WTC11 (cell line): ENCODE results near the gene ZCCHC4. TPM values are rescaled to one million over a fixed set of nuclear protein-coding genes. Genes with fewer than 3 reads are reported as not detected.

ENCODE experiments used
- ATAC-seq: fragments of 200-7000 bp; cut with Tn5 transposase; 2 replicates; pipeline ENCODE4 v1.10.0; 2021; ENCODE audit warnings: mild to moderate bottlenecking, moderate library complexity
- CTCF ChIA-PET: fragments of 300-600 bp; sonication (Branson Sonifier 250); formaldehyde crosslinking; loops from one replicate; lab custom pipeline; 2021; ENCODE audit warnings: antibody characterized with exemption; lab: Charles Lee
- POLR2A ChIA-PET: fragments of 350-600 bp; sonication (Branson Sonifier 250); formaldehyde crosslinking; loops from one replicate; lab custom pipeline; 2021; ENCODE audit warnings: antibody characterized with exemption; lab: Charles Lee
- DNase-seq: peaks from one replicate; pipeline ENCODE4 v3.0.0; 2021; ENCODE audit warnings: low spot score
- H3K27ac Mint-ChIP-seq: 2 replicates; pipeline ENCODE4 v1.8.0; 2021; ENCODE audit warnings: mixed read lengths
- H3K27me3 Mint-ChIP-seq: 2 replicates; pipeline ENCODE4 v1.8.0; 2021; ENCODE audit warnings: low read depth, mild to moderate bottlenecking, moderate library complexity, mixed read lengths
- H3K36me3 Mint-ChIP-seq: 2 replicates; pipeline ENCODE4 v1.8.0; 2021; ENCODE audit warnings: mixed read lengths
- H3K4me1 Mint-ChIP-seq: 2 replicates; pipeline ENCODE4 v1.8.0; 2022; ENCODE audit warnings: mixed read lengths
- H3K4me3 Mint-ChIP-seq: 2 replicates; pipeline ENCODE4 v1.8.0; 2021; ENCODE audit warnings: mild to moderate bottlenecking, moderate library complexity, mixed read lengths
- H3K9me3 Mint-ChIP-seq: 2 replicates; pipeline ENCODE4 v1.8.0; 2021; ENCODE audit warnings: mixed read lengths
- ATF1 ChIP-seq: sonication (generic); formaldehyde crosslinking; IDR thresholded peaks from 2 replicates; pipeline ENCODE4 v1.8.1; 2023; ENCODE audit warnings: mild to moderate bottlenecking, moderate library complexity, missing genetic modification reagents
- CREM ChIP-seq: sonication (generic); formaldehyde crosslinking; IDR thresholded peaks from 2 replicates; pipeline ENCODE4 v1.8.1; 2022; ENCODE audit warnings: mild to moderate bottlenecking, missing genetic modification reagents, moderate library complexity
- JAZF1 ChIP-seq: fragments of 250-450 bp; sonication (Bioruptor Pico); IDR thresholded peaks from 2 replicates; pipeline ENCODE4 v1.9.0; 2021; ENCODE audit warnings: moderate library complexity, mild to moderate bottlenecking, inconsistent platforms
- KAT7 ChIP-seq: sonication (generic); formaldehyde crosslinking; IDR thresholded peaks from 2 replicates; pipeline ENCODE4 v1.8.1; 2023; ENCODE audit warnings: missing genetic modification reagents, mild to moderate bottlenecking, borderline replicate concordance
- NFATC4 ChIP-seq: fragments of 250-450 bp; sonication (Bioruptor Pico); IDR thresholded peaks from 2 replicates; pipeline ENCODE4 v1.9.0; 2021; ENCODE audit warnings: mild to moderate bottlenecking
- NFE2L1 ChIP-seq: sonication (generic); formaldehyde crosslinking; IDR thresholded peaks from 2 replicates; pipeline ENCODE4 v1.8.1; 2023; ENCODE audit warnings: missing genetic modification reagents
- RELA ChIP-seq: sonication (generic); formaldehyde crosslinking; IDR thresholded peaks from 2 replicates; pipeline ENCODE4 v1.8.1; 2022; ENCODE audit warnings: missing genetic modification reagents, mild to moderate bottlenecking, borderline replicate concordance
- RORB ChIP-seq: fragments of 250-450 bp; sonication (Bioruptor Pico); IDR thresholded peaks from 2 replicates; pipeline ENCODE4 v1.9.0; 2021; ENCODE audit warnings: mild to moderate bottlenecking
- SMAD3 ChIP-seq: sonication (generic); formaldehyde crosslinking; IDR thresholded peaks from 2 replicates; pipeline ENCODE4 v1.8.0; 2022; ENCODE audit warnings: missing genetic modification reagents, mild to moderate bottlenecking, borderline replicate concordance
- TEAD1 ChIP-seq: sonication (generic); formaldehyde crosslinking; IDR thresholded peaks from 2 replicates; pipeline ENCODE4 v1.8.0; 2022; ENCODE audit warnings: mild to moderate bottlenecking, missing genetic modification reagents
- TEAD4 ChIP-seq: sonication (generic); formaldehyde crosslinking; IDR thresholded peaks from 2 replicates; pipeline ENCODE4 v1.8.0; 2022; ENCODE audit warnings: mild to moderate bottlenecking, missing genetic modification reagents
- ZNF121 ChIP-seq: sonication (generic); formaldehyde crosslinking; IDR thresholded peaks from 2 replicates; pipeline ENCODE4 v1.8.0; 2023; ENCODE audit warnings: missing genetic modification reagents
- ZNF232 ChIP-seq: sonication (generic); formaldehyde crosslinking; IDR thresholded peaks from 2 replicates; pipeline ENCODE4 v1.8.0; 2022; ENCODE audit warnings: mild to moderate bottlenecking, missing genetic modification reagents
- ZNF263 ChIP-seq: sonication (generic); formaldehyde crosslinking; IDR thresholded peaks from 2 replicates; pipeline ENCODE4 v1.8.1; 2022; ENCODE audit warnings: low read depth, mild to moderate bottlenecking, moderate library complexity, missing genetic modification reagents
- total RNA-seq: library from RNA; stranded (reverse); gene quantifications from 3 replicates; pipeline ENCODE4 v1.2.3, GENCODE V29; 2021
- TF ChIP-seq, protein P1 (sequence below): fragments of 250-450 bp; sonication (Bioruptor Pico); conservative IDR thresholded peaks from 2 replicates; pipeline ENCODE4 v1.9.0; 2021; ENCODE audit warnings: mild to moderate bottlenecking
- TF ChIP-seq, protein P2 (sequence below): sonication (generic); formaldehyde crosslinking; IDR thresholded peaks from 2 replicates; pipeline ENCODE4 v1.8.0; 2022; ENCODE audit warnings: missing genetic modification reagents
- TF ChIP-seq, protein P3 (sequence below): sonication (generic); formaldehyde crosslinking; IDR thresholded peaks from 2 replicates; pipeline ENCODE4 v1.8.1; 2022; ENCODE audit warnings: mild to moderate bottlenecking, moderate library complexity, missing genetic modification reagents
- TF ChIP-seq, protein P4 (sequence below): sonication (generic); formaldehyde crosslinking; IDR thresholded peaks from 2 replicates; pipeline ENCODE4 v1.8.0; 2022; ENCODE audit warnings: mild to moderate bottlenecking, missing genetic modification reagents
- TF ChIP-seq, protein P5 (sequence below): sonication (generic); formaldehyde crosslinking; IDR thresholded peaks from 2 replicates; pipeline ENCODE4 v1.8.0; 2023; ENCODE audit warnings: missing genetic modification reagents, mild to moderate bottlenecking, borderline replicate concordance

ZCCHC4 gene
- total RNA-seq, 1 experiment from 2014 or later, result 13.6 TPM

DNA sequence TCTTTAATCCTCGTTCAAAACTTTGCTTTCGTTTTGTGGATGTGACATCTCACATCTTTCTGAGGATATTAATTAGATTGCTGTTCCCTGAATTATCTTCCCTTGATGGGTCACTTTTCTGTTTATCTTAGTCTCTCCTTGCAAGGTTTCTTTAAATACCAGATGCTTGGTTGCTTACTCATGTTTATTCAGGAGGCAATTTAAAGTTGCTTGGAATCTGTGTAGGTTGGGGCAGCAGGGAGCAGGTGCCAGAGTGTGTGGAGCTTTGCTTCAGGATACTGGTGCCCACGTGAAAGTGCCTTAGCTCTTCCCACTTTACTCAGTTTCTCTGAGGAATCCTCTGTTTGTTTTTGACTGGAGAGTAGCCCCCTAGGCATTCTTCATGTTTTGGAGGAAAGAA is 88.5 kb downstream of the ZCCHC4 start:
- no peak overlapping the region; the same call in 1 of the 2 replicates for H3K27ac Mint-ChIP-seq
- TF ChIP-seq TEAD1 (CRISPR knock-in tag), result no peak
- TF ChIP-seq, protein P1, sequence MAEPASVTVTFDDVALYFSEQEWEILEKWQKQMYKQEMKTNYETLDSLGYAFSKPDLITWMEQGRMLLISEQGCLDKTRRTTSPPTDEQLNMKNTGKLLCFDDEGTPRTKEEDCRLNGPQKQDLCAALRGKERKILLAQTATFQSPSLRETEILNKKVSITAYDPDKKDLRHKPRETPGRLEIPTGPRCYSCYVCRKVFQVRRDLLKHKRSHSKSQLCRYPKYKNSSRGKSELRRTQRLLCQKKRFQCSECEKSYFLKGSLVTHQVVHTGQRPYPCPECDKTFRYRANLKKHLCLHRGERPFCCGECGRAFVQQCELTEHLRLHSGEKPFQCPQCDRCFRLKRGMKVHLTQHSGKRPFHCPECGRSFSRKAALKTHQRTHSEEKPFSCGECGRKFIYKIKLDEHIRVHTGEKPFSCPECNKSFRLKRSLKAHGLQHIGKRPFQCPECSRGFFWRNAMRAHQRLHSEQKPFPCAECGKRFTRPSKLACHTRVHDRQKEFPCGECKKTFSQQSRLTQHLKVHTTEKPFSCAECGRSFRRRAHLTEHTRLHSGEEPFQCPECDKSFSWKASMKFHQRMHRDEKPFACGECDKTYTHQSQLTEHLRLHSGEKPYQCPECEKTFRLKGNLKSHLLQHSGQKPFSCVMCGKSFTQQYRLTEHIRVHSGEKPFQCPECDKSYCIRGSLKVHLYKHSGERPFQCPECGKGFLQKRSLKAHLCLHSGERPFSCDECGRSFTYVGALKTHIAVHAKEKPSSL, result no peak
- TF ChIP-seq ZNF121, result no peak
- TF ChIP-seq, protein P2, sequence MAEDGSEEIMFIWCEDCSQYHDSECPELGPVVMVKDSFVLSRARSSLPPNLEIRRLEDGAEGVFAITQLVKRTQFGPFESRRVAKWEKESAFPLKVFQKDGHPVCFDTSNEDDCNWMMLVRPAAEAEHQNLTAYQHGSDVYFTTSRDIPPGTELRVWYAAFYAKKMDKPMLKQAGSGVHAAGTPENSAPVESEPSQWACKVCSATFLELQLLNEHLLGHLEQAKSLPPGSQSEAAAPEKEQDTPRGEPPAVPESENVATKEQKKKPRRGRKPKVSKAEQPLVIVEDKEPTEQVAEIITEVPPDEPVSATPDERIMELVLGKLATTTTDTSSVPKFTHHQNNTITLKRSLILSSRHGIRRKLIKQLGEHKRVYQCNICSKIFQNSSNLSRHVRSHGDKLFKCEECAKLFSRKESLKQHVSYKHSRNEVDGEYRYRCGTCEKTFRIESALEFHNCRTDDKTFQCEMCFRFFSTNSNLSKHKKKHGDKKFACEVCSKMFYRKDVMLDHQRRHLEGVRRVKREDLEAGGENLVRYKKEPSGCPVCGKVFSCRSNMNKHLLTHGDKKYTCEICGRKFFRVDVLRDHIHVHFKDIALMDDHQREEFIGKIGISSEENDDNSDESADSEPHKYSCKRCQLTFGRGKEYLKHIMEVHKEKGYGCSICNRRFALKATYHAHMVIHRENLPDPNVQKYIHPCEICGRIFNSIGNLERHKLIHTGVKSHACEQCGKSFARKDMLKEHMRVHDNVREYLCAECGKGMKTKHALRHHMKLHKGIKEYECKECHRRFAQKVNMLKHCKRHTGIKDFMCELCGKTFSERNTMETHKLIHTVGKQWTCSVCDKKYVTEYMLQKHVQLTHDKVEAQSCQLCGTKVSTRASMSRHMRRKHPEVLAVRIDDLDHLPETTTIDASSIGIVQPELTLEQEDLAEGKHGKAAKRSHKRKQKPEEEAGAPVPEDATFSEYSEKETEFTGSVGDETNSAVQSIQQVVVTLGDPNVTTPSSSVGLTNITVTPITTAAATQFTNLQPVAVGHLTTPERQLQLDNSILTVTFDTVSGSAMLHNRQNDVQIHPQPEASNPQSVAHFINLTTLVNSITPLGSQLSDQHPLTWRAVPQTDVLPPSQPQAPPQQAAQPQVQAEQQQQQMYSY, result no peak
- no peak for TF ChIP-seq RELA (CRISPR knock-in tag)
- TF ChIP-seq SMAD3 (CRISPR knock-in tag), result no peak
- TF ChIP-seq, protein P3, sequence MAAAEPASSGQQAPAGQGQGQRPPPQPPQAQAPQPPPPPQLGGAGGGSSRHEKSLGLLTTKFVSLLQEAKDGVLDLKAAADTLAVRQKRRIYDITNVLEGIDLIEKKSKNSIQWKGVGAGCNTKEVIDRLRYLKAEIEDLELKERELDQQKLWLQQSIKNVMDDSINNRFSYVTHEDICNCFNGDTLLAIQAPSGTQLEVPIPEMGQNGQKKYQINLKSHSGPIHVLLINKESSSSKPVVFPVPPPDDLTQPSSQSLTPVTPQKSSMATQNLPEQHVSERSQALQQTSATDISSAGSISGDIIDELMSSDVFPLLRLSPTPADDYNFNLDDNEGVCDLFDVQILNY (CRISPR knock-in tag), result no peak
- TF ChIP-seq, all 79 proteins: peak for 0
- peaks cover 53% of the 10 kb centered on the region for H3K36me3 Mint-ChIP-seq
- H3K27me3 Mint-ChIP-seq, result no peaks in the 10 kb centered on the region
- POLR2A ChIA-PET, result no interaction called here
- DNase-seq, result no peak
- no peak overlapping the region for H3K4me3 Mint-ChIP-seq
- no peak for ATAC-seq
- CTCF ChIA-PET, result no interaction called here
- no peaks in the 10 kb centered on the region for H3K4me1 Mint-ChIP-seq
- peaks cover 4% of the 10 kb centered on the region for H3K9me3 Mint-ChIP-seq

DNA sequence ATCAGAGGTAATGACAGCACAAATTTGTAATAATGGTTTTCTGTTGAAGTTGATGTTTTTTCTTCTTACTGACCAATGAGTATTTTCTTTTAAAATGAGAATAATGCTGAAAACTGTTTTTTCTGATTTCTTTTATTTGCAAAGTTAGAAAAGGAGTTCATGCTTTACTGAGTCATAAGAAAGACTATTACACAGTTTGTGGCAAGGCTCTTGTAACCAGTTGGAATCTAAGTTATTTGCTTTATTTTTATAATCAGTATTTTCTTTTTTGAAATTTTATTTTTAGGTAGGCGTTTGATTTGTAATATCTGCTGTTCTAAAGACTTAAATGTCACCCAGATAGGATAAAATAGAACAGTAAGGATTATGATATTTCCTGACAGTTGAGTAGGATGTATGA is 89.9 kb downstream of the ZCCHC4 start:
- Mint-ChIP-seq H3K36me3 (peaks cover 49% of the 10 kb centered on the region), H3K27ac (no peak overlapping the region)

More for the DNA sequence above, 89.9 kb downstream of the ZCCHC4 start:
- DNase-seq (no peak), ATAC-seq (no peak)
- H3K4me3 Mint-ChIP-seq, result no peak overlapping the region
- H3K27me3 Mint-ChIP-seq, result no peaks in the 10 kb centered on the region
- H3K9me3 Mint-ChIP-seq, result no peaks in the 10 kb centered on the region
- POLR2A ChIA-PET, result no interaction called here
- CTCF ChIA-PET, result no interaction called here
- no peaks in the 10 kb centered on the region for H3K4me1 Mint-ChIP-seq
- TF ChIP-seq, protein P4, sequence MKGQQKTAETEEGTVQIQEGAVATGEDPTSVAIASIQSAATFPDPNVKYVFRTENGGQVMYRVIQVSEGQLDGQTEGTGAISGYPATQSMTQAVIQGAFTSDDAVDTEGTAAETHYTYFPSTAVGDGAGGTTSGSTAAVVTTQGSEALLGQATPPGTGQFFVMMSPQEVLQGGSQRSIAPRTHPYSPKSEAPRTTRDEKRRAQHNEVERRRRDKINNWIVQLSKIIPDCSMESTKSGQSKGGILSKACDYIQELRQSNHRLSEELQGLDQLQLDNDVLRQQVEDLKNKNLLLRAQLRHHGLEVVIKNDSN (CRISPR knock-in tag), result no peak
- no peak for TF ChIP-seq ATF1 (CRISPR knock-in tag)
- TF ChIP-seq RORB, result no peak
- no peak for TF ChIP-seq TEAD4 (CRISPR knock-in tag)
- no peak for TF ChIP-seq JAZF1
- no peak for TF ChIP-seq ZNF232 (CRISPR knock-in tag)
- TF ChIP-seq ZNF263 (CRISPR knock-in tag), result no peak
- no peak for TF ChIP-seq NFATC4 (CRISPR knock-in tag)
- no peak for TF ChIP-seq KAT7 (CRISPR knock-in tag)
- TF ChIP-seq NFE2L1, result no peak
- TF ChIP-seq, protein P5, sequence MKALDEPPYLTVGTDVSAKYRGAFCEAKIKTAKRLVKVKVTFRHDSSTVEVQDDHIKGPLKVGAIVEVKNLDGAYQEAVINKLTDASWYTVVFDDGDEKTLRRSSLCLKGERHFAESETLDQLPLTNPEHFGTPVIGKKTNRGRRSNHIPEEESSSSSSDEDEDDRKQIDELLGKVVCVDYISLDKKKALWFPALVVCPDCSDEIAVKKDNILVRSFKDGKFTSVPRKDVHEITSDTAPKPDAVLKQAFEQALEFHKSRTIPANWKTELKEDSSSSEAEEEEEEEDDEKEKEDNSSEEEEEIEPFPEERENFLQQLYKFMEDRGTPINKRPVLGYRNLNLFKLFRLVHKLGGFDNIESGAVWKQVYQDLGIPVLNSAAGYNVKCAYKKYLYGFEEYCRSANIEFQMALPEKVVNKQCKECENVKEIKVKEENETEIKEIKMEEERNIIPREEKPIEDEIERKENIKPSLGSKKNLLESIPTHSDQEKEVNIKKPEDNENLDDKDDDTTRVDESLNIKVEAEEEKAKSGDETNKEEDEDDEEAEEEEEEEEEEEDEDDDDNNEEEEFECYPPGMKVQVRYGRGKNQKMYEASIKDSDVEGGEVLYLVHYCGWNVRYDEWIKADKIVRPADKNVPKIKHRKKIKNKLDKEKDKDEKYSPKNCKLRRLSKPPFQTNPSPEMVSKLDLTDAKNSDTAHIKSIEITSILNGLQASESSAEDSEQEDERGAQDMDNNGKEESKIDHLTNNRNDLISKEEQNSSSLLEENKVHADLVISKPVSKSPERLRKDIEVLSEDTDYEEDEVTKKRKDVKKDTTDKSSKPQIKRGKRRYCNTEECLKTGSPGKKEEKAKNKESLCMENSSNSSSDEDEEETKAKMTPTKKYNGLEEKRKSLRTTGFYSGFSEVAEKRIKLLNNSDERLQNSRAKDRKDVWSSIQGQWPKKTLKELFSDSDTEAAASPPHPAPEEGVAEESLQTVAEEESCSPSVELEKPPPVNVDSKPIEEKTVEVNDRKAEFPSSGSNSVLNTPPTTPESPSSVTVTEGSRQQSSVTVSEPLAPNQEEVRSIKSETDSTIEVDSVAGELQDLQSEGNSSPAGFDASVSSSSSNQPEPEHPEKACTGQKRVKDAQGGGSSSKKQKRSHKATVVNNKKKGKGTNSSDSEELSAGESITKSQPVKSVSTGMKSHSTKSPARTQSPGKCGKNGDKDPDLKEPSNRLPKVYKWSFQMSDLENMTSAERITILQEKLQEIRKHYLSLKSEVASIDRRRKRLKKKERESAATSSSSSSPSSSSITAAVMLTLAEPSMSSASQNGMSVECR, result no peak
- no peak for TF ChIP-seq CREM (CRISPR knock-in tag)
